Naive thymus-derived CD4-positive, alpha-beta T cell (primary cell): ENCODE data around the gene NPPA. TPM values are rescaled to one million over a fixed set of nuclear protein-coding genes. Genes with fewer than 3 reads are reported as not detected.

ENCODE experiments used
- ATAC-seq: fragments of 150-1000 bp; cut with Tn5 transposase; 2 replicates; pipeline ENCODE4 v1.10.0; 2021; ENCODE audit warnings: mild to moderate bottlenecking, moderate library complexity
- CTCF ChIA-PET: fragments of 350-600 bp; sonication (Branson Sonifier 250); formaldehyde crosslinking; loops from one replicate; lab custom pipeline; 2021; ENCODE audit warnings: antibody characterized with exemption; lab: Charles Lee
- POLR2A ChIA-PET: fragments of 350-600 bp; sonication (Branson Sonifier 250); formaldehyde crosslinking; loops from one replicate; lab custom pipeline; 2021; ENCODE audit warnings: antibody characterized with exemption, inconsistent platforms; lab: Charles Lee
- DNase-seq, 9 donors: peaks; one replicate each; pipeline versions ENCODE4 v3.0.0 to v3.0.0-alpha.2; 2020 to 2022; ENCODE audit warnings: mixed read lengths in 1 of 9
- H3K27ac ChIP-seq: one replicate; pipeline ENCODE4 v1.7.0; 2013; ENCODE audit warnings: mild to moderate bottlenecking, low read depth, low read length, moderate library complexity
- H3K27me3 ChIP-seq, 2 donors: one replicate each; pipeline ENCODE4 v1.7.0; 2013; ENCODE audit warnings: low read length in 2 of 2, mild to moderate bottlenecking in 2 of 2, moderate library complexity in 2 of 2; ENCODE audit not compliant: control insufficient read depth in 2 of 2, insufficient read depth in 2 of 2
- H3K36me3 ChIP-seq, 3 experiments: 1 replicate in 2 of 3; 2 replicates in 1 of 3; pipeline ENCODE4 v1.7.0; 2013; ENCODE audit warnings: low read length in 3 of 3, mild to moderate bottlenecking in 3 of 3, moderate library complexity in 1 of 3; ENCODE audit not compliant: insufficient read depth in 3 of 3, control insufficient read depth in 2 of 3
- H3K4me1 ChIP-seq, 2 donors: one replicate each; pipeline ENCODE4 v1.7.0; 2013; ENCODE audit warnings: low read length in 2 of 2, mild to moderate bottlenecking in 2 of 2, moderate library complexity in 1 of 2; ENCODE audit not compliant: control insufficient read depth in 2 of 2, insufficient read depth in 2 of 2
- H3K4me3 ChIP-seq: 2 replicates; pipeline ENCODE4 v1.7.0; 2013; ENCODE audit warnings: mild to moderate bottlenecking, low read length
- H3K9me3 ChIP-seq, 3 experiments: 1 replicate in 2 of 3; 2 replicates in 1 of 3; pipeline ENCODE4 v1.7.0; 2013; ENCODE audit warnings: low read length in 3 of 3; ENCODE audit not compliant: control insufficient read depth in 2 of 3
- H3K27ac Mint-ChIP-seq, 9 donors: one replicate each; pipeline ENCODE4 v1.8.0; 2020 to 2022; ENCODE audit warnings: mixed read lengths in 9 of 9, mild to moderate bottlenecking in 8 of 9, moderate library complexity in 5 of 9, inconsistent platforms in 2 of 9
- H3K27me3 Mint-ChIP-seq, 5 donors: one replicate each; pipeline ENCODE4 v1.8.0; 2021 to 2022; ENCODE audit warnings: mixed read lengths in 5 of 5, mild to moderate bottlenecking in 1 of 5
- H3K36me3 Mint-ChIP-seq, 5 donors: one replicate each; pipeline ENCODE4 v1.8.0; 2020 to 2022; ENCODE audit warnings: mixed read lengths in 5 of 5, mild to moderate bottlenecking in 3 of 5, inconsistent platforms in 1 of 5
- H3K4me1 Mint-ChIP-seq, 7 donors: one replicate each; pipeline ENCODE4 v1.8.0; 2020 to 2022; ENCODE audit warnings: mixed read lengths in 7 of 7, mild to moderate bottlenecking in 3 of 7, inconsistent platforms in 1 of 7
- H3K4me3 Mint-ChIP-seq, 10 donors: one replicate each; pipeline ENCODE4 v1.8.0; 2020 to 2022; ENCODE audit warnings: mild to moderate bottlenecking in 10 of 10, mixed read lengths in 10 of 10, moderate library complexity in 6 of 10, inconsistent platforms in 2 of 10
- H3K9me3 Mint-ChIP-seq, 11 donors: one replicate each; pipeline ENCODE4 v1.8.0; 2020 to 2022; ENCODE audit warnings: mixed read lengths in 11 of 11, mild to moderate bottlenecking in 4 of 11, inconsistent platforms in 1 of 11, moderate library complexity in 1 of 11
- intact Hi-C, 2 donors: fragments of 100-400 bp; cut with micrococcal nuclease; formaldehyde crosslinking; loops; one replicate each; pipeline ENCODE4 v1.15.1; 2023
- polyA plus RNA-seq, 2 donors: library from polyadenylated mRNA; unstranded; fragments of 300-500 nt; fragmentation: Illumina TruSeq; gene quantifications; one replicate each; pipeline ENCODE4 v1.2.3, GENCODE V29; 2021
- total RNA-seq, 6 experiments: library from RNA in 5 of 6; stranded (reverse) in 5 of 6; gene quantifications; 1 replicate in 5 of 6; 2 replicates in 1 of 6; pipeline ENCODE4 v1.2.3 and lab custom pipeline; 2021 to 2026

NPPA gene
- total and polyA plus RNA-seq, 7 experiments from 2014 or later: not detected

DNA sequence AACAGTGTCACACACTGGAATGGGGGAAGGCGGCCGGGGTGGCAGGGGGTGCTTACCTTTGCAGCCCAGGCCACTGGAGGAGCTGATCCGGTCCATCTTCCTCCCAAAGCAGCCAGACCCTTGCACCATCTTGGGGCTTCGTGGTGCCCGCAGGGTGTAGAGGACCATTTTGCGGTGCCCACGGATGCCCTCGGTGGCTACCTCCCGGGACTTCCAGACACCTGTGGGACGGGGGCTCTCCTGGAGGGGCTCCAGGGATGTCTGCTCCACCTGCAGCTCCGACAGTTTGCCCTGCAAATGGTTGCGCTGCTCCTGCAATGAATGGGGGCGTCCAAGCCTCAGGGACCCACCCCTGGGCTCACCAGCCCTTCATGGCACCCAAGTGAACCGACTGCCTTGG lies 10.6 kb upstream of the NPPA start:
- Histone ChIP-seq H3K4me1 (no peaks in the 10 kb centered on the region), H3K27me3 (peaks cover 0 to 14% of the 10 kb centered on the region in 2 donors), H3K9me3 (no peaks in the 10 kb centered on the region), H3K27ac (no peak overlapping the region), H3K4me3 (no peak overlapping the region), H3K36me3 (no peaks in the 10 kb centered on the region)
- POLR2A ChIA-PET: no interaction called here
- no peak overlapping the region for H3K4me3 Mint-ChIP-seq
- H3K36me3 Mint-ChIP-seq: no peaks in the 10 kb centered on the region
- CTCF ChIA-PET: interaction anchor here (1.7 kb wide), 1 partner anchor 11 kb away, joined by 3 read pairs; no protein-coding TSS in a partner anchor
- H3K4me1 Mint-ChIP-seq: peaks cover 0 to 6% (median 3%) of the 10 kb centered on the region in 7 donors
- intact Hi-C loops: no loop called here
- DNase-seq (no peak), ATAC-seq (no peak)
- peaks cover 0 to 7% (median 0%) of the 10 kb centered on the region in 11 donors for H3K9me3 Mint-ChIP-seq
- H3K27me3 Mint-ChIP-seq: peaks cover 59 to 76% (median 70%) of the 10 kb centered on the region in 5 donors
- H3K27ac Mint-ChIP-seq: no peak overlapping the region

DNA sequence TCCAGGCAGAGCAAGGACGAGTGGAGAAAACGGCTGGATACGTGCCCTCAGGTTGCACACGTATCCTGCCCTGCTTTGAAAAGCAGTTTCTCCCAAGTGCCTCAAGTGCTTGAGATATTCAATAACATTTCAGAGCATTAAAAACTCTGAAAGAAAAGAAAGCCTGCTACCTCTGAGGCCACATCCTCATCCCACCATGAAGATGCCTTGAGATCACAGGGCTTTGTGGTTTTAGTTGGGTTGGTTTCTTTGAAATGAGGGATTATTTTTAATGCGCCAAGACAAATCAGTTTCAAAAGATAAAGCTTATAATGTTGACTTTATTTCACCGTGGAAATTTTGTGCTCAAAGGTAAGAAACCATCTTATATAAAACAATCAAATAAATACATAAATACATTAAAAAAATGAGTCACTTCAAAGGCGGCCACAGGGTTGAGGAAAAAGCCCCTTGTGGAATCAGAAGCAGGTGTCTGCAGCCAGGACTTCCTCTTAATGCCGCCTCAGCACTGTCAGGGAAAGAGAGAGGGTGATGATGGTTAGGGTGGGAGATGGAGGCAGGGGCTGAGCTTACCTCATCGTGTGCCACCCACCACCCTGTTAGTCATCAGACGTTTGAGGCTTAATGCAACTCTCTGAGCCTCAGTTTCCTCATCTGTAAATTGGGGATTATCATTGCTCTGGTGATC lies 9.7 kb upstream of the NPPA start:
- no peaks in the 10 kb centered on the region for H3K9me3 ChIP-seq
- H3K36me3 Mint-ChIP-seq: no peaks in the 10 kb centered on the region
- CTCF ChIA-PET: interaction anchor here (1.7 kb wide), 1 partner anchor 12 kb away, joined by 3 read pairs; no protein-coding TSS in a partner anchor
- H3K27me3 Mint-ChIP-seq: peaks cover 54 to 76% (median 67%) of the 10 kb centered on the region in 5 donors
- H3K27ac ChIP-seq: no peak overlapping the region
- H3K4me3 Mint-ChIP-seq: no peak overlapping the region
- no peak overlapping the region for H3K27ac Mint-ChIP-seq
- POLR2A ChIA-PET: no interaction called here
- H3K4me1 Mint-ChIP-seq: peaks cover 0 to 6% (median 3%) of the 10 kb centered on the region in 7 donors
- H3K36me3 ChIP-seq: no peaks in the 10 kb centered on the region
- peaks cover 0 to 7% (median 0%) of the 10 kb centered on the region in 11 donors for H3K9me3 Mint-ChIP-seq
- H3K27me3 ChIP-seq: peaks cover 0 to 14% of the 10 kb centered on the region in 2 donors
- no peak overlapping the region for H3K4me3 ChIP-seq
- no peak for DNase-seq
- no peaks in the 10 kb centered on the region for H3K4me1 ChIP-seq
- intact Hi-C loops: no loop called here
- no peak for ATAC-seq

- no peaks in the 10 kb centered on the region for H3K36me3 ChIP-seq
- DNase-seq (no peak), ATAC-seq (no peak)
- H3K9me3 ChIP-seq: no peaks in the 10 kb centered on the region
- CTCF ChIA-PET: interaction anchor here (1.7 kb wide), 1 partner anchor 12 kb away, joined by 3 read pairs; no protein-coding TSS in a partner anchor
- H3K27me3 Mint-ChIP-seq: peaks cover 50 to 73% (median 63%) of the 10 kb centered on the region in 5 donors
- H3K27ac Mint-ChIP-seq: no peak overlapping the region
- no peaks in the 10 kb centered on the region for H3K4me1 ChIP-seq
- H3K4me1 Mint-ChIP-seq: peaks cover 0 to 6% (median 3%) of the 10 kb centered on the region in 7 donors
- H3K4me3 ChIP-seq: no peak overlapping the region
- peaks cover 0 to 6% (median 0%) of the 10 kb centered on the region in 11 donors for H3K9me3 Mint-ChIP-seq
- no peak overlapping the region for H3K4me3 Mint-ChIP-seq
- intact Hi-C loops: no loop called here
- no peaks in the 10 kb centered on the region for H3K36me3 Mint-ChIP-seq
- H3K27ac ChIP-seq: no peak overlapping the region
- POLR2A ChIA-PET: no interaction called here
- peaks cover 0 to 14% of the 10 kb centered on the region in 2 donors for H3K27me3 ChIP-seq
Measured at GRCh38 chr1:11856698-11857097, 9.1 kb upstream of the NPPA start.

GRCh38 chr1:11855430-11855829 lies 7.8 kb upstream of the NPPA start:
- H3K27me3 ChIP-seq: peaks cover 0 to 11% of the 10 kb centered on the region in 2 donors
- peaks cover 37 to 66% (median 53%) of the 10 kb centered on the region in 5 donors for H3K27me3 Mint-ChIP-seq
- no peak overlapping the region for H3K27ac Mint-ChIP-seq

DNA sequence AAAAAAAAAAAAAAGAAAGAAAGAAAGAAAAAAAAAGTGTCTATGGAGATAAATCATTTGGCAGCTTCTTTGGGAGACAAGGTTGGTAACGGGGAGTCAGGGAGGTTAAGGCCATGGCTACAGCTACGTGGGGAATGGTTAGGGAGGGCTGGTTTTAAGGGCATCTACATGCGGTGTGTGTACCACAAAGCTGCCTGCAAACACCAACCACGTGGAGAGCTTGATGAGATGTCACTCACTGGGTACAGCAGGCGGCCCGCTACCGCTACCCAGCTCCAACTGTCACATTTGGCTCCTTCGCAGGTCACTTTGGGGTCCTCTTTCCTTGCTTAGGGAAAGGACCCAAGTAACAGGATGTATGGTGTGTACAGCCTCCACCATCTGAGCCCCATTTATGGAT lies 6.9 kb upstream of the NPPA start:
- DNase-seq (no peak), ATAC-seq (no peak)
- POLR2A ChIA-PET: no interaction called here
- H3K9me3 ChIP-seq: no peaks in the 10 kb centered on the region
- peaks cover 28 to 57% (median 48%) of the 10 kb centered on the region in 5 donors for H3K27me3 Mint-ChIP-seq
- no peaks in the 10 kb centered on the region for H3K36me3 ChIP-seq
- peaks cover 0 to 6% of the 10 kb centered on the region in 2 donors for H3K27me3 ChIP-seq
- no peak overlapping the region for H3K4me3 ChIP-seq
- no peak overlapping the region for H3K4me3 Mint-ChIP-seq
- H3K4me1 Mint-ChIP-seq: peaks cover 0 to 6% (median 1%) of the 10 kb centered on the region in 7 donors
- CTCF ChIA-PET: no interaction called here
- no peaks in the 10 kb centered on the region for H3K36me3 Mint-ChIP-seq
- intact Hi-C loops: no loop called here
- H3K4me1 ChIP-seq: no peaks in the 10 kb centered on the region
- no peaks in the 10 kb centered on the region for H3K9me3 Mint-ChIP-seq
- no peak overlapping the region for H3K27ac ChIP-seq
- H3K27ac Mint-ChIP-seq: no peak overlapping the region

More at GRCh38 chr1:11855430-11855829, 7.8 kb upstream of the NPPA start:
- H3K9me3 ChIP-seq: no peaks in the 10 kb centered on the region
- ChIA-PET POLR2A (interaction anchor here (0.7 kb wide), 1 partner anchor 51 kb away, joined by 5 read pairs; no protein-coding TSS in a partner anchor), CTCF (no interaction called here)
- DNase-seq: no peak
- no peaks in the 10 kb centered on the region for H3K4me1 ChIP-seq
- H3K4me3 ChIP-seq: no peak overlapping the region
- Mint-ChIP-seq H3K4me3 (no peak overlapping the region), H3K4me1 (peaks cover 0 to 6% (median 2%) of the 10 kb centered on the region in 7 donors), H3K36me3 (no peaks in the 10 kb centered on the region), H3K9me3 (peaks cover 0 to 5% (median 0%) of the 10 kb centered on the region in 11 donors)
- no peak for ATAC-seq
- intact Hi-C loops: no loop called here
- no peaks in the 10 kb centered on the region for H3K36me3 ChIP-seq
- H3K27ac ChIP-seq: no peak overlapping the region

DNA sequence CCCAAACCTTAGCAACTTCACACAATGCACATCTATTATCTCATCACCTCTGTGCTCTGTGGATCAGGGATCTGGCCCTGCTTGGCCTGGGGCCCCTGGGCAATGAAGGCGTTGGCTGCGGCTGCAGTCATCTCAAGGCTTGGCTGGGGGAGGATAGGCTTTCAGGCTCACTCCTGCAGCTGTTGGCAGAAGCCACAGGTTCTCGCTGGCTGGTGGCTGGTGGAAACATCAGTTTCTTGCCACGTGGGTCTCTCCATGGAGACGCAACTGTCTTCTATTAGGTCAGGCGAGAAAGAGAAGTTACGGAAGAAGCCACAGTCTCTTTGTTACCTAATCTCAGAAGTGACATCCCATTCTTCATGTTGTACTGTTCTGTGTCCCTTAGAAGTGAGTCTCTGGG lies 3.6 kb upstream of the NPPA start:
- intact Hi-C loops: no loop called here
- no peaks in the 10 kb centered on the region for H3K9me3 ChIP-seq
- Mint-ChIP-seq H3K4me1 (peaks cover 0 to 1% (median 0%) of the 10 kb centered on the region in 7 donors), H3K9me3 (no peaks in the 10 kb centered on the region), H3K27me3 (peaks cover 10 to 32% (median 24%) of the 10 kb centered on the region in 5 donors), H3K27ac (no peak overlapping the region), H3K4me3 (no peak overlapping the region), H3K36me3 (peaks cover 0 to 1% (median 0%) of the 10 kb centered on the region in 5 donors)
- ChIA-PET POLR2A (no interaction called here), CTCF (no interaction called here)
- H3K4me3 ChIP-seq: no peak overlapping the region
- no peaks in the 10 kb centered on the region for H3K36me3 ChIP-seq
- H3K27ac ChIP-seq: no peak overlapping the region
- no peaks in the 10 kb centered on the region for H3K4me1 ChIP-seq
- DNase-seq: no peak
- peak; percentile 36 for ATAC-seq
- no peaks in the 10 kb centered on the region for H3K27me3 ChIP-seq
